Trophoblast cell (in vitro differentiated cells and primary cell): ENCODE results near the gene C20orf144.
"Not testable (repeated sequence)": the region's sequence is repeated elsewhere in the genome, so short reads cannot be mapped to it uniquely, and the experiment has no call there.

Experiments used
- DNase-seq, 2 donors: peaks; one replicate each; pipeline ENCODE4 v3.0.0-alpha.2; 2016
- H2AFZ ChIP-seq: 2 replicates; pipeline ENCODE4 v1.6.1; 2013; ENCODE audit warnings: low read length, moderate library complexity, mild to moderate bottlenecking; ENCODE audit not compliant: insufficient read depth, poor library complexity
- H2AK5ac ChIP-seq: 2 replicates; pipeline ENCODE4 v1.6.1; 2013; ENCODE audit warnings: mild to moderate bottlenecking, low read length
- H2BK120ac ChIP-seq: 2 replicates; pipeline ENCODE4 v1.6.1; 2013; ENCODE audit warnings: low read length, mild to moderate bottlenecking, moderate library complexity; ENCODE audit not compliant: insufficient read depth, poor library complexity
- H2BK12ac ChIP-seq: 2 replicates; pipeline ENCODE4 v1.6.1; 2013; ENCODE audit warnings: mild to moderate bottlenecking, low read length, moderate library complexity
- H2BK5ac ChIP-seq: 2 replicates; pipeline ENCODE4 v1.6.1; 2013; ENCODE audit warnings: low read length, low read depth, moderate library complexity, mild to moderate bottlenecking; ENCODE audit not compliant: poor library complexity
- H3K14ac ChIP-seq: 2 replicates; pipeline ENCODE4 v1.6.1; 2013; ENCODE audit warnings: mild to moderate bottlenecking, low read length
- H3K18ac ChIP-seq: 2 replicates; pipeline ENCODE4 v1.6.1; 2013; ENCODE audit warnings: mild to moderate bottlenecking, low read length
- H3K23ac ChIP-seq: 2 replicates; pipeline ENCODE4 v1.6.1; 2013; ENCODE audit warnings: low read length
- H3K27ac ChIP-seq: 2 replicates; pipeline ENCODE4 v1.5.1; 2013; ENCODE audit warnings: low read depth, mild to moderate bottlenecking, inconsistent platforms, low read length, moderate library complexity
- H3K27me3 ChIP-seq: 2 replicates; pipeline ENCODE4 v1.6.1; 2013; ENCODE audit warnings: inconsistent platforms, mild to moderate bottlenecking, low read length, moderate library complexity; ENCODE audit not compliant: insufficient read depth
- H3K36me3 ChIP-seq, 2 experiments: 1 replicate in 1 of 2; 2 replicates in 1 of 2; pipeline ENCODE4 v1.6.1; 2013; ENCODE audit warnings: low read length in 2 of 2, mild to moderate bottlenecking in 2 of 2, moderate library complexity in 1 of 2; ENCODE audit not compliant: insufficient read depth in 2 of 2, control insufficient read depth in 1 of 2
- H3K4ac ChIP-seq: 2 replicates; pipeline ENCODE4 v1.6.1; 2013; ENCODE audit warnings: low read depth, mild to moderate bottlenecking, low read length, moderate library complexity
- H3K4me1 ChIP-seq, 2 experiments: 1 replicate in 1 of 2; 2 replicates in 1 of 2; pipeline ENCODE4 v1.6.1; 2013; ENCODE audit warnings: low read length in 2 of 2, mild to moderate bottlenecking in 2 of 2, moderate library complexity in 1 of 2; ENCODE audit not compliant: insufficient read depth in 2 of 2, control insufficient read depth in 1 of 2
- H3K4me2 ChIP-seq: 2 replicates; pipeline ENCODE4 v1.6.1; 2013; ENCODE audit warnings: inconsistent platforms, mild to moderate bottlenecking, low read length, moderate library complexity
- H3K4me3 ChIP-seq: 2 replicates; pipeline ENCODE4 v1.5.1; 2013; ENCODE audit warnings: mild to moderate bottlenecking, low read depth, low read length, inconsistent platforms
- H3K79me1 ChIP-seq: one replicate; pipeline ENCODE4 v1.6.1; 2013; ENCODE audit warnings: low read length
- H3K79me2 ChIP-seq: 2 replicates; pipeline ENCODE4 v1.6.1; 2013; ENCODE audit warnings: low read length, mild to moderate bottlenecking; ENCODE audit not compliant: control insufficient read depth, insufficient read depth, poor library complexity
- H3K9ac ChIP-seq: 2 replicates; pipeline ENCODE4 v1.6.1; 2013; ENCODE audit warnings: mild to moderate bottlenecking, low read length
- H3K9me3 ChIP-seq: 2 replicates; pipeline ENCODE4 v1.6.1; 2013; ENCODE audit warnings: low read depth, mild to moderate bottlenecking, control low read depth, inconsistent platforms, low read length; ENCODE audit not compliant: insufficient read depth
- H4K12ac ChIP-seq: 2 replicates; pipeline ENCODE4 v1.6.1; 2013; ENCODE audit warnings: low read depth, mild to moderate bottlenecking, low read length, moderate library complexity
- H4K8ac ChIP-seq: 2 replicates; pipeline ENCODE4 v1.6.1; 2013; ENCODE audit warnings: low read depth, mild to moderate bottlenecking, low read length, moderate library complexity
- H4K91ac ChIP-seq: one replicate; pipeline ENCODE4 v1.6.1; 2013; ENCODE audit warnings: low read depth, mild to moderate bottlenecking, low read length, moderate library complexity
- WGBS: extraction: QIAGEN DNeasy Blood & Tissue Kit; methylation state at CpG from one replicate; pipeline ENCODE4 v1.1.7; 2013; ENCODE audit warnings: missing lambda C conversion rate; ENCODE audit not compliant: insufficient read length, insufficient coverage; ENCODE audit errors: extremely low coverage; 5-methylcytosine and 5-hydroxymethylcytosine counted together

C20orf144 gene

DNA sequence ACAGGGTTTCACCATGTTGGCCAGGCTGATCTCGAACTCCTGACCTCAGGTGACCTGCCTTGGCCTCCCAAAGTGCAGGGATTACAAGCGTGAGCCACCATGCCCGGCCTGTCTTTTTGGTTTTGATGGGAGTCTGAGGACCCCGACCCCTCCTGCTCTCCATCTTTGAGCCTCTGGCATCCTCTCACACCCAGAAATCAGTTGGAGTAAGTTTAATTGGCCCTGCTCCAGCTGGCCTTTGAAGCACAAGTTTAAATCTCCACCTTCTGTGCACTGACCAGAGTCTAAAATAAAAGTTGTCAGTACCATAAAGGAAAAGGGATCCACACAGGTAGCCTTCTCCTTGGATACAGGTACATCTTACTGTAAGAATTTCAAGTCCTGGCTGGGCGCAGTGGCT is 15.9 kb upstream of the C20orf144 start:
- no peak overlapping the region for H3K27ac ChIP-seq
- H2BK120ac ChIP-seq: no peak overlapping the region
- H3K18ac ChIP-seq: no peak overlapping the region
- no peak overlapping the region for H3K4me2 ChIP-seq
- H3K36me3 ChIP-seq: peaks cover 19 to 20% of the 10 kb centered on the region in 2 experiments
- no peak overlapping the region for H3K9ac ChIP-seq
- H3K23ac ChIP-seq: no peak overlapping the region
- no peak overlapping the region for H3K14ac ChIP-seq
- no CpG with 5 or more reads among the region's 5 CpGs for WGBS
- H4K8ac ChIP-seq: no peak overlapping the region
- no peak overlapping the region for H2AFZ ChIP-seq
- H3K79me2 ChIP-seq: no peaks in the 10 kb centered on the region
- no peak for DNase-seq
- no peaks in the 10 kb centered on the region for H3K9me3 ChIP-seq
- H4K12ac ChIP-seq: no peak overlapping the region
- peaks cover 0 to 2% of the 10 kb centered on the region in 2 experiments for H3K4me1 ChIP-seq
- no peak overlapping the region for H3K4me3 ChIP-seq
- H3K27me3 ChIP-seq: no peaks in the 10 kb centered on the region
- H4K91ac ChIP-seq: no peak overlapping the region
- H2BK5ac ChIP-seq: no peak overlapping the region
- no peak overlapping the region for H3K4ac ChIP-seq
- no peaks in the 10 kb centered on the region for H3K79me1 ChIP-seq
- no peak overlapping the region for H2AK5ac ChIP-seq
- H2BK12ac ChIP-seq: no peak overlapping the region

DNA sequence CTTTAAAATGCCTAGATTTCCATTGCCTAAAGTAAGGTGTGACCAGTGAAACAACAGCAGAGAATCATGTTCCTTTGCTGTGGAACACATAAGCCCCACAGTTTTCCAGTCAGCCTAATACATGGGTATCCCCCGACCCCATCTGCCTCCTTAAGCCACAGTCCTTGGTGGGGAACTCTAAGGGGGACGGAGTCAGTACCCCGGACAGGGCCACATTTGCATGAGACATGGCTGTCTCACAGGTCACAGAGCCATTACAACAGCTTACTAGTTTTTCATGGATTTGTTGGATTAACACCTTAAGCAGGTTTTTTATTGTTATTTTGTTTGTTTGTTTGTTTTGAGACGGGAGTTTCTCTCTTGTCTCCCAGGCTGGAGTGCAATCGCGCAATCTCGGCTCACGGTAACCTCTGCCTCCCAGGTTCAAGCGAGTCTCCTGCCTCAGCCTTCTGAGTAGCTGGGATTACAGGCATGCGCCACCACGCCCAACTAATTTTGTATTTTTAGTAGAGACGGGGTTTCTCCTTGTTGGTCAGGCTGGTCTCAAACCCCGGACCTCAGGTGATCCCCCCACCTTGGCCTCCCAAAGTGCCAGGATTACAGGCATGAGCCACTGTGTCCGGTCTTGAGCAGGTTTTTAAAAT is 15.0 kb upstream of the C20orf144 start:
- not testable (repeated sequence) for H3K18ac ChIP-seq, H3K27me3 ChIP-seq, H3K9ac ChIP-seq, H3K27ac ChIP-seq, H3K9me3 ChIP-seq, H2AK5ac ChIP-seq, H3K4me2 ChIP-seq, H3K14ac ChIP-seq, H2AFZ ChIP-seq, H3K4ac ChIP-seq, H3K4me1 ChIP-seq, H4K12ac ChIP-seq, H4K91ac ChIP-seq, H4K8ac ChIP-seq, H3K79me1 ChIP-seq, H2BK12ac ChIP-seq, H3K79me2 ChIP-seq, H2BK5ac ChIP-seq, H3K23ac ChIP-seq, DNase-seq, H3K4me3 ChIP-seq, H2BK120ac ChIP-seq
- no CpG with 5 or more reads among the region's 14 CpGs for WGBS
- peaks cover 16 to 17% of the 10 kb centered on the region in 2 experiments for H3K36me3 ChIP-seq

DNA sequence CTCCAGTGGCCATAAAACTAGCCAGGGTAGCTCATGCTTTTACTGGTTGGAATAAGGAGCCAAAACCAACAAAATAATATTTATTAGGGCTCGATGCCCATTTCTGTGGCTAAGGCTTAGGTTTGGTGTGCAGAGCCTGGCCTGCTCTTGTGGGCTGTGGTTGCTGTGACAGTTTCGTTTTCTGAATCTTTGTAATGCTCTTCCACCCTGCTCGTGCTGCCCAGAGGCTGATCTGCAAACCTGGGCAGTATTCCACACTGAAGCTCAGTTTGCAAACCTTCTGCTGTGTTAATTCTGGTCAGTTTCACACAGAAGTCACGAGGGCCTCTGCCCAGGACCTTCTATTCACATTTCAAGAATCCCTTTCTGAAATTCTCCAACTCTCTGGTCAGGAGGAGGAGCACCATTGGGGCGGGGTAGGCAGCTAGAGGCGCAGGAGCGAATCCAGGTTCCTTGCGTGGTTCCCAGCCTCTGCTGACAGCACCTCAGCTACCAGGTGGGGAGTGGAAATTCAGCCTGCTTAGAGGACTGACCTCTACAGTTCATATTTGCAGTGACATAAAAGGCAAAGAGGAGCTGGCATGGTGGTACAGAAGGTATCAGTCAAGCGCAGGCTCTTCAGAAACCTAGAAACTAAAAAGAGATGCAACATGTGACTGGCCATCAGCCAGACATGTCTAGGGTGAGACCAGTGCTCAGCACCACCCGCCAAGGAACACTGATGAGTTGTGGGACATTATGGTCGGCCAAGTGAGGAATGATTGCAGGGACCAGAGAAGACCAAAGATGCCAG is 14.3 kb upstream of the C20orf144 start:
- Histone ChIP-seq H2BK5ac (no peak overlapping the region), H3K27me3 (no peaks in the 10 kb centered on the region), H3K14ac (no peak overlapping the region), H3K27ac (no peak overlapping the region), H4K91ac (no peak overlapping the region), H3K4me2 (no peak overlapping the region), H3K4me1 (peaks cover 0 to 2% of the 10 kb centered on the region in 2 experiments), H3K9ac (no peak overlapping the region), H4K8ac (no peak overlapping the region), H3K9me3 (no peaks in the 10 kb centered on the region), H2AK5ac (no peak overlapping the region), H2BK12ac (no peak overlapping the region), H3K79me1 (no peaks in the 10 kb centered on the region), H3K18ac (no peak overlapping the region), H2BK120ac (no peak overlapping the region), H3K4ac (no peak overlapping the region), H4K12ac (no peak overlapping the region), H3K79me2 (no peaks in the 10 kb centered on the region), H3K36me3 (peaks cover 13 to 17% of the 10 kb centered on the region in 2 experiments), H2AFZ (no peak overlapping the region), H3K23ac (no peak overlapping the region), H3K4me3 (no peak overlapping the region)
- WGBS: no CpG with 5 or more reads among the region's 11 CpGs
- DNase-seq: no peak

DNA sequence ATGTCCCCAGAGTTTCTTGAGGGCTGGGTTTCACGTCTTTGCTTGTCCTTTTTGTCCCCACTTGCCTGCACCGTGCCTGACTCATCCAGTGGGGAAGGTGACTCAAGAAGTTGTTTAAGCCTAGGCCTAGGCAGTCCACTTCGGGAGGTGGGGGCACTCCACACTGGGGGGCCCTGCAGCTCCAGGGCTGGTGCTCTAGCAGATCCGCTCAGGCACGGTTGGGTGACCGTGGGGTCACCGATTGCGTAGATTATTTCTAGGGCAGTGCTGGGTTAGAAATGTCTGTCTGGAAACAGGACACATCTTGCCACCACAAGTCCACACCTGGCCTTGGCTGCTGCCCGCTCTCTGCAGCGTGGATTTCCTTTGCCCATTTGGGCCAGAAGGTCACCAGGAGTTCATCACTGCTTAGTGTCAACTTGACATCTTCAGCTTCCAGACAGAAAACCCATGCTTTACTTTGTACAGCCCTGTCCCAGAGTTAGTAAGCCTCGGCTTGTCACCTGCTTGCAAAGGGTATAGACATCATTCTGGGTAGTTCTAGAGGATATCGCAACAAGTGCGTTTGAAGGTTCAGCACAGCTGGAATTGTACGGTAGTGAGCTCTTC is 13.6 kb upstream of the C20orf144 start:
- Histone ChIP-seq H3K79me2 (no peaks in the 10 kb centered on the region), H4K8ac (no peak overlapping the region), H3K14ac (no peak overlapping the region), H3K23ac (no peak overlapping the region), H3K4me3 (no peak overlapping the region), H2BK12ac (no peak overlapping the region), H3K9me3 (no peaks in the 10 kb centered on the region), H2BK120ac (no peak overlapping the region), H4K91ac (no peak overlapping the region), H3K27ac (no peak overlapping the region), H3K9ac (peak overlapping the region; percentile 59), H3K36me3 (peaks cover 13 to 17% of the 10 kb centered on the region in 2 experiments), H2AK5ac (no peak overlapping the region), H3K4me1 (peaks cover 0 to 2% of the 10 kb centered on the region in 2 experiments), H2AFZ (no peak overlapping the region), H3K27me3 (no peaks in the 10 kb centered on the region), H2BK5ac (no peak overlapping the region), H3K18ac (no peak overlapping the region), H4K12ac (no peak overlapping the region), H3K79me1 (no peaks in the 10 kb centered on the region), H3K4ac (no peak overlapping the region), H3K4me2 (no peak overlapping the region)
- no peak for DNase-seq
- no CpG with 5 or more reads among the region's 14 CpGs for WGBS
